NCI-H69 (cell line): ENCODE measurements around the gene ARID2.
A peak's percentile ranks its signal among the peaks of the same experiment; 100 is the strongest.

Experiments used
- DNase-seq: peaks from one replicate; lab custom pipeline; 2025; lab: John Stamatoyannopoulos, UW

Gene ARID2

DNA sequence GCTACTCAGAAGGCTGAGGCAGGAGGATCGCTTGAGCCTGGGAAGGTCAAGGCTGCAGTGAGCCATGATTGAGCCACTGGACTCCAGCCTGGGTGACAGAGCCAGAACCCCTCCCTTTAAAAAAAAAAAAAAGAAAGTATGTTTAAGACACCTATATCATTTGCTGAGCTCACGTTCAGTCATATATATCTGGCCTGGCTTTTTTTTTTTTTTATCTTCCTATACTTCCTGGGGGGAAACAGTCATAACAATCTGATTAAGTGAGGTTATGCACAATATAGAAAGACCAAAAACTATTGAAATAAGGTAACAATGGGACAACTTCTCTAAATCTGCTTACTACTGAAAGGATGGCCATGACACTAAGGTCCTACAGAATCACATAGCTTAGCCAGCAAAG, 9.4 kb upstream of the ARID2 start:
- DNase-seq: no peak

DNA sequence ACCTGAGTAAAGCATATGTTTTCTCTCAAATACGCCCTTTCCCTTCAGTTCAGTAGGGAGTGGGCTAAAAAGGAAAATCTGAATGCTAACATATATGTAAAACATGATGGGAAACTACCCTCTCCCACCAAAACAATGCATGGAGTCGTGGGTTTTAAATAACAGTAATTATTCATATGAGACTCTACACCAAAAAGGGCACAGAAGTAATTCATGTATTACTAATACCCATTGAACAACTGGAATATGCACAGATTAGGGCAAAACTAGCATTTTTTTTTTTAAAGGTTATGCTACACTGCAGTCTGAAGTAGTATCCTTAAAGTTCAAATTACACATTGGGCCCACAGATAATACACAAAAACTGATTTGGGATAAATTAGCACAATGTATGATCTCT, 8.1 kb upstream of the ARID2 start:
- no peak for DNase-seq

DNA sequence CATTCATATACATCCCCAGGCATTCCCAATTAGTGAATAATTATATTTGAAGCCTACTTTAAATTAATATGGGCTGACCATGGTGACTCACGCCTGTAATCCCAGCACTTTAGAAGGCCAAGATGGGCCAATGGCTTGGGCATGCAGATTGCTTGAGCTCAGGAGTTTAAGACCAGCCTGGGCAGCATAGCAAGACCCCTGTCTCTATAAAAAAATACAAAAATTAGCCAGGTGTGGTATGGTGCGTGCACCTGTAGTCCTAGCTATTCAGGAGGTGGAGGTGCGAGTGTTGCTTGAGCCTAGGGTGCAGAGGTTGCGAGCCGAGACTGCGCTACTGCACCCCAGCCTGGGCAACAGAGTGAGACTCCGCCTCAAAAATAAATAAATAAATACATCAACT, 7.6 kb upstream of the ARID2 start:
- DNase-seq: peak; percentile 28

DNA sequence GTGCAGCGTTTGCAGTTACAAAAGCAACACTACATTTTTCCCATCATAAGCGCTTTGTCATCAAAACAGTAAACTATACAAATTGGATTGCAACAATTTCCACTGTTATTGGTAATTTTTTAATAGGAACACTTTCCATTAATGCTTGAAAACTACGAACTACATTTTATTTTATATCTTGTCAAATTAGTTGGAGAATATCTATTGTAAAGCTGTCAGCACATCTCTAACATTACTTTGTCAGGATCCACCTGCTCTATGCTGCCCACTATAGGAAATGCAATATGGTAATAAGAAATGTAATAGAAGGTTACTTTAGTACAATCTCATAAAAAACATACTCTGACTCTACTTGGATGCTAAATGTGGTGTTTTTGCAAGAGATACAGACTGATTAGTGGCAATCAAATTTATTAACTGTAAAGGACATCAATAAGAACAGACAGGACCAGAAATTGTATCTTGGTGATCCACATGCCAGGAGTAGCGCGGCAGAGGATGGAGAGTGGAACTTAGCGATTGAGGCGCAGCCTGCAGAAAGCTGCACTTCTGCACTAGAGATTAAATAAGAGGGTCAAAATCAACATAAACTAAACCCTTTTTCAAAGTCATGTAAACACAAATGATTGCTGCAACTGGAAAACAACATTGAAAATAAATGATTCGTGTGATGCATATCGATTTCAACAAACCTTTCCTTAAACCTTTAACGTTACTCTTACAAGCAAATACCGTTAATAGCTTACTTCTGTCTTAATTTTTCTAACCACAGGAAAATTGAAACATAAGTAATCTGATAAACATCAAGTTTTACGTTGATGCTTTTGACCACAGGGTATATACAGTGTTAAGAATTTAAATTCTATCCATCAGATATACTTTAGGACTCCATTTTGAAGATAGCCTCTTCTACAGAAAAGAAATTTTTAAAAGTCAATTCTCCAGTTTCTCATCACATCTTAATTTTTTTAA, 3.6 kb upstream of the ARID2 start:
- peak; percentile 75 for DNase-seq

DNA sequence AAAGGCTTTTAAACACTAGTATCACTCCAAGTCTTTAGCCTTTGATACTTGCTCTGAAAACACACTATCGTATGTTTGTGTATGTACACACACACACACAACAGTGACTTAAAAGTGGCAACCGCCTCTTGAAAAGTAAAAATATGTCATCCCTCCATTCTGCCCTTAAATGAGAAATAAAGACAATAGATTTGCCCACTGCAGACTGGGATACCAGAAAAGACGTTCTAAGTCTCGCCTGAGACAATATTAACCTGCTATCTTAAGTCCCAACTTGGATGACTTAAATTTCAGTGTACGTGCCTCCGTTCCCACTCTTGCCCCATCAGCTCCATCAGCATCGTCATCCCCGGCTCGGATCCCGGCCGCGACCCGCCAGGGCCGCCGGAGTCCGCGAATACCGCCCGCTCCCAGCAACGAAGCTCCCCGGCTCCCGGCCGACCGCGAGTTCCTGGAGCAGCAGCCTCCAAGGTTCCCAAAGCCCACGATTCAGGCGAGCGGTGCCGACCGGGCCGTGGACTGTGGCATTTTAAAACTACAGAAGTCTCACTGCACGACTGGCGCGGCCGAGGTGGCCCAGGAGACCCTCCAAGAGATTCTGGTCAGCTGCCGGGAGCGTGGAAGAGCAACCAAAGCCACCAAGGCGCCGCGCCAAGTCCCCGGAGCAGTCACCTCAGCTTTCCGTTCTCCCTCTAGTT, 2.8 kb upstream of the ARID2 start:
- DNase-seq: peak; percentile 86

DNA sequence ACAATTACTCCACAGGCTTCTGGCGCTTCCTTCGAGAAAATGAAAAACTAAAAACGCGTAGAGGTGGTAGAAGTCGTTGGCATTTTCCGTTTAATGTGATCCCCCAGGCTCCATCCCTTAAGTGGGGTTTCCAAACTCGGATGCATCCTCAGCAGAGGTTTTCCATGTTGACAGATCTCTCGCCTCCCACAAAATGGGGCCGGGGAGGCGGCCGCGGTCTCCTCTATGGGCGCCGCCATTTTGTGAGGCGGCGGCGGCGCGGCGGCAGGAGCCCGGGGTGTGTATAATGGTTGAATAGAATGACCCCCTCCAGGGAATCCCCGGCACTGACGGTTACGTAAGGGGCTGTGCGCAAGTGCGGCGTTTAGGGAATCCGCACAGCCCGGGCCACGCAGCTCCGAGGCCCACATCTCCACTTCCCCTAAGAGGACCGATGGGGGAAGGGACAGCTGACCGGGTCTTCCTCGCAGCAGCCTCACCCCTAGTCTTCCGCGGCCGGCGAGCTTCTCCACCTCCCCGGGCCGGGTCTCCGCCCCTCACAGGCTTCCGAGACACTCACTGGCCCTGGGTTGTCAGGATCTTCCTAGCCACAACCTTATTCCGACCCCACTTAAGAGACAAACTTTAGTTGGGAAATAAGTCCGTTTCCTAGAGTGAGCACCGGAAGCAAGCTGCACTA, 2.1 kb upstream of the ARID2 start:
- peak; percentile 99 for DNase-seq

DNA sequence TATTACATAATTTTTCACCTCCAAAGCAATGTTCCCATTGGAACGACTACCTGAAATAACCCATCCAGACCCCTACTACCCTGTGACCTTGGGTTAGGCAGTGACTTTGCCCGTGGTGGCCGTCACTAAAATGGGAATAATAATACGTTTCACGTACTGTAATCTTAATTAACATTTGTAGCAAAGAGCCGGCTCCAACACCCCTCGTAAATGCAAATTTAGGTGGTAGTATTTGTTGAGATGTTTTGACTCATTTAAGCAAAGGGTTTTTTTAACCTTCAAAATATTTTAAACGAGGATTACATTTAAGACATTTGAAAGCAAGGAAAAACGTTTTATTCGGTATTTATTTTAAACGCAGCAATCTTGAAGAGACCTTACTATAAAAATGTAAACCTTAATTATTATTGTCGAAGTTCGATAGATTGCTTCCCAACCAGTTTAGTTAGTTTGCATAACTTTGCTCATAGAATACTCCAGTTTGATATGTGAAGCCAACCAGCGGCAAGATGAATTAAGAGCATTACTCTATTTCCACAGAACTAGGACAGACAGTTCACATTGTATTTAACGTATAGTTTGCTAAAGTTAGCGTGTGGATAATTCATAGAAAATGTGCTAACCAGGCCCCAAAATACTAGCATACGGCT, 1.4 kb upstream of the ARID2 start:
- DNase-seq: peak; percentile 71

DNA sequence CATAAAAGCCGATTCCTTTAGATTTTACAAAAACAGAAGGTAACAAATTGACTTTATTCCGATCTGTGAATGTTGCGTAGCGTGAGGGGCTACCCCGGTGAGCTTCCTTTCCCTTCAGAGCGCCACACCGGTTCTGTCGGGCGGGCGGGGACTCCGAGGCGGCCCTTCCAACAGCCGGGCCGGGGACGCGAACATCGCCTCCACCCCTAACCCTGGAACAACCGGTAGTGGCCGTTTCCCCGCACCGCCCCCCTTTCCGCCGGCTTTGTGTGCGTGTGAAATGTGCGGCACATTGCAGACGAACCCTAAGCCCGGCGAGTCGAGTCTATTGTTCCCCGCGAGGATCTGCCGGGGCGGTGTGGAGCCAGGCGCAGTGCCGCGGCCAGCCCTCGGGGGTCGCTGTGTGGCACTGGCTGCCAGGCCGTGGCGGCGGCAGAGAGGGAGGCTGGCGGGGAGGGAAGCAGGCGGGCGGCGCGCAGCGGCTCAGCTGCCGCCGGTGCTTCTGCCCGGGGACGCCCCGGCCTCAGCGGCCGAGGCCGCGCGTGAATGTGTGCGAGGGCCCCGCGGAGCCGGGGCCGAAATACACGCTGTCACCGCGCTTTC, 775 bp upstream of the ARID2 start:
- DNase-seq: peak; percentile 99

DNA sequence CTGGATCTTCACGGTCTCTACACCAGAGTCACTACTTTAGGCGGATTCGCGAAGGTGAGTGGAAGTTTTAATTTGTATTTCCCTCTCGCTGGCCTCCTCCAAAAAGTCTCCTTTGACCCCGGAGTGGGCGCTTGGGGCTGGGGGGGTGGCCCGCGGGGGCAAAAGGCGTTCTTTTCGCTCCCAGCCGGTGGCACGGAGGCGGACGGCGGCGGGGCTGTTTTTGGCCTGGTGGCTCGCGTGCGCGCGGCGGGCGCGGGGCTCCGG, 510 bp downstream of the ARID2 start:
- no peak for DNase-seq

DNA sequence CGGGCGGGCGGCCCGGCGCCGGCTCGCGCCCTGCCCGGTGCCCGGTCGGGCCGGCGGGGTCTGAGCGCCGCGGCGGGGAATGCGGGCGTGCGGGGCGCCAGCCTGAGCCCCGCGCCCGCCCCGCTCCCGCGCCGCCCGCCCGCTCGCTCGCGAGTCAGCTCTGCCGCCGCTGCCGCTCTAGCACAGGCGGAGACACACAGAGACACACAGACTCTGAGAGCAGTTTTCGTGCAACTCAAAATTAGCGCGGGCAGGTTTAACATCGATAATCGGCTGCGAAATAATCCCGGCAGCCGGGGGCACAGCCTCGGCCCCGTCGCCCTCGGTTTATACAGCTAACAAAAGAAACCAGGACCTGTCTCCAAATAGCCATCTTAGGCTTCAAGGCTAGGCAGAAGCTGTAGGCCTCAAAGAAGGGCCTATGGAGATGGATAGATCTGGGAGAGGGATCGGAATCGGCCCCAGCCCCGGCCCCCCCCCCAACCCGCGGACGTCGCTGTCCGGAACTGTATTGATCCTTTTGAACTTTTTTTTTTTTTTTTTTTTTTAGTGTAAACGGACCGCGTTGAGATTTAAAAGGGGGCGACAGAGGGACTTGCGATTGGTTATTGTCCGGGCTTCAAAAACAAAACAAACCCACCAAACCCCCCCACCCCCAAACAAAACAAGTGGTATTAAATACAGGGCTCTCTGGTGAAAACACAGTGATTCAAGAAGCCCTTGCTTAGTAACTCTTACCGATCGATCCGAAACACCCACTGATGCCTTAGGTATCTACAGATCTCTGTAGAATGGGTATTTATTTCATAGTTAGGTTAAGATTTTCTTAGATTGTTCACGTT, 1.1 kb downstream of the ARID2 start:
- DNase-seq: peak; percentile 83

DNA sequence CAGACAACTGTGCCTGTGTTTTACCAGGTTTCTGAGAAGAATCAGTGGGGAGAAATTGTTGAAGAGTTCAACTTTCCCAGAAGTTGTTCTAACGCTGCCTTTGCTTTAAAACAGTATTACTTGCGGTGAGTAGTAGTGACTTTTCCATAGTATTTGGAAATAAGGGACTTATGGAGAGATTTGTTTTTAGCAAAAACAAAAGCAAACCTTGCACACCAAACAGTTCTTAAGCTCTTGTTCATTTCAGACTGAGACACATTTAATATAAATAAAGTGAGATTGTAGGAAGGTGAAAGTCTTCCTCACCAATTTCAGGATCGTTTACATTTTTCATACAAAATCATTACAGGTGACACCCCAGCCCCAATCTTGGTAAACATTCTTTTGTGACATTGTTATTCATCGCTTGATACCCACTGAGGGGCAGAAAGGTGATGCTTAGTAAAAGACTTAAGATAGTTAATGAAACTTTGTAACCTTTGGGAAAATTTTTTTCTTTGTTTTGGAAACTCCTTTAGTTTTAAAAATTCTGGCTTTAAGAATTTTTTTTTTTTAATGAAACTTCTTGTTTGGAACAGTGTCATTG, 1.8 kb downstream of the ARID2 start:
- peak; percentile 41 for DNase-seq

DNA sequence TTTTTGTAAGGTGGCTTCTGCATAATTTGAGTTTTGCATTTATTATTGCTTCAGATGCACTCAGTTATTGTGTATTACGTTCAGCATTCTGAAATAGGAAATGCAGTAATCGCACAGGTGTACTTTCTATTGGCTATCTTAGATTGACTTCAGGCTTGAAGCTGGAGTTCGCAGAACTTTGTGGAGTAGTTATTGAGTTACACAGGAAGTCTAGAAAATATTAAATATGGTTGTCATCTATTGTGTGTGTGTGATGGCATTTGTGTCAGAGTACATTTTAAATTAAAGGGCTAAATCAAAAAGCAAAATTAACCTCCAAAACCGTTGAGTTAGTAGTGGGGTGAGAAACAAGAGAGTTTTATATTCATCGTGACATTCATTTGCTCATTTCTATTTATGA, 2.7 kb downstream of the ARID2 start:
- peak; percentile 19 for DNase-seq

DNA sequence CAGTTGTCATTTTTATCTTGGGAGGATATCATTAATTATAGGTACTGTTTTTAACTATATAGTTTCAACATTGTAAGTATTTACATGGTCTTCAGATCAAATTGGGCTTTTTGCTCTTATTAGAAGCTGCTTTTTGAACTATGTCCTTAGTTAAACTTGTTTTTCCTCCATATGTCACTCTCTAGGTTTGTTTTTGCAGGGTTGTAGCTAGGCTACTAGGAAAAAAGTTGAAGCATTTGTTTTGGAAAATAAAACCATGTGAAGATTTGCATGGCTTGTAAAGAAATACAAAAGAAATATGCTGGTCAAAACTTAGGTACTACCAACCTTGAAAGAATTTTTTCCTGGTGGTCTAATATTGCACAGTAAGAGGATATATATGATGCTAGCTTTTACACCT, 3.4 kb downstream of the ARID2 start:
- DNase-seq: no peak

DNA sequence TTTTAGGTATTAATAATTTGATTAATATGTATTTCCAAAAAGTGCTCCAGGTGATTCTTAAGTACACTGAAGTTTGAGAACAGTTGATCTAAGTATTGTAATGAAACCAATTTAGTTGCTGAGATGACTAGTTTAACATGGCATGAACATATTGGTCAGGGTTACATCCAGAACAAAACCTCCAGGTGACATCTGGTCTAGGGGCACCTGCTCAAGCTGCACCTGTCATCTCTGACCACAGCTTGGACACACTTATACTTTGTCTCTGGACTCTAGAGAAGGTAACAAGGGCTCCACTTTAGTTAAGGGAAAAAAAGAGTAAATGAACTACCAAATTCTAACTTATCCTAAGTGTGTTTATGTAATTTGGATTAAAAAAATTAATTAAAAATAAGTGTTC, 8.1 kb downstream of the ARID2 start:
- DNase-seq: no peak

DNA sequence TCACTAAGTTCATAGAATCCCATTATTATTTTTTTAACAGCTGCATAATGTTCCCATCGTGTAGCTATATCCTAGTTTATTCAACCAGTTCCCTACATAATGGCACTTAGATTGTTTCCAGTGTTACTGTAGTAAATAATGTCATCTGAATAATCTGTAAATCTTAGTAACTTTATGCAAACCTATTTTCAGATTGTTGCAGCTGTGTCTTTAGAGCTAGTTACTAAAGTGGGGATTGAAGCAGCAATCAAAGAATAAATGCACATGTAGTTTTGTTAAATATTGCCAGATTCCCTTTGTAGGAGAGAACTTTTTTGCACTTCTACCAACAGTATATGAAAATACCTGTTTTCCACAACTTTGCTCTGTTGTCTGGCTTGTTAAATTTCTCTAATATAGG, 13.1 kb downstream of the ARID2 start:
- DNase-seq: no peak

DNA sequence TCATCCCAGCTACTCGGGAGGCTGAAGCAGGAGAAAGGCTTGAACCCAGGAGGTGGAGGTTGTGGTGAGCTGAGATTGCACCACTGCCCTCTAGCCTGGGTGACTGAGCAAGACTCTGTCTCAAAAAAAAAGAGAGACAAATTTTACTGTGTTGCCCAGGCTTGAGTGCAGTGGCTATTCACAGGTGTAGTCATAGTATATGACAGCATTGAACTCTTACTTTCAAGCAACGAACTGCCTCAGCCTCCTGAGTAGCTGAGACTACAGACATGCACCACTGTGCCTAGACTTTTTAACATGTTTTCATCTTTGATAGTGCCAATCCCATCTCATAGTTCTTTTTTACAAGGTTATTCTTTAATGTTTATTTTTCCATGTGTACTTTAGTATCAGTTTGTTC, 13.7 kb downstream of the ARID2 start:
- no peak for DNase-seq

DNA sequence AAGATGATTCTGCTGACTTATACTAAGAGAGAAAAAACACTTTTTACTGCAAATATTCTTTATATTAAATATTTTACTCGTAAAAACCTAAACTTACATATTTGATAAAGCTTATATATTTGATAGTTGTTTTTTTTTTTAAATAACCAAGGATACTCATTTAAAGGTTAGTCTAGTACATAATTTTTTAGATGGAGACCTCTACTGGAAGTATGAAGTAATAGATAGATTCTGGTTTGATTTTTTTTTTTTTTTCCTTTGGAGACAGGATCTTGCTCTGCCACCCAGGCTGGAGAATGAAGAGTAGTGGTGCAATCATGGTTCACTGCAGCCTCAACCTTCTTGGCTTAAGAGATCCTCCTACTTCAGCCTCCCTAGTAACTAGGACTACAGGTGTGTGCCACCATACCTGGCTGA, 16.4 kb downstream of the ARID2 start:
- peak; percentile 13 for DNase-seq

DNA sequence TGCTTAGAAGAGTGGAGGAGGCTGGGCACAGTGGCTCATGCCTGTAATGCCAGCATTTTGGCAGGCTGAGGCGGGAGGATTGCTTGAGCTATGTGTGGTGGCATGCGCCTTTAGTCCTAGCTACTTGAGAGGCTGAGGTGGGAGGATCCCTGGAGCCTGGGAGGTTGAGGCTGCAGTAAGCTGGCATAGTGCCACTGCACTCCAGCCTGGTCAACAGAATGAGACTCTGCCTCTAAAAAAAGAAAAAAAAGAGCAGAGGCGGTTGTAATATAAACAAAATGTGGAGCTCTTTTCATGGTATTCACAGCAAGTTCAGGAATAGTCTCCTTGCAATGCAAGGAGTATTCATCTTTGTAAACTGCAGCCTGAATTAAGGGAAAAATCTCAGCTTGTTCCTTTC, 27.2 kb downstream of the ARID2 start:
- DNase-seq: peak; percentile 24

DNA sequence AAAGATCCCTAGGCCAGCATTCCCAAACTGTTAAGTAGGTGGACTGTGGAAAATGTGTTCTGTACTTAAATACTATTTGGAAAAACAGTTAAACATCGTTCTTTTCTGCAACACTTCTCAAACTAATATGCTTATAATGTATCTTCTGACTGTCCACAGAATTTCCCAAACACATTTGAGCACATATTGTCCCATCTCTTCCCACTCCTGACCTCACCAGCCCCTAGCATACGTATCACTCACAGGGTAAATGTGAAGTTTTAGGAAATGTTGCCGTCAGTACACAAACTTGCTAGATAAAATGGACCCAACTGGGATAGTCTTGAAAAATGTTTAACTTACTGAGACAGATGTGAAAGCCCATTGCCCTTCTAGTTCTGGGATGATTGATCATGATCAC, 27.7 kb downstream of the ARID2 start:
- DNase-seq: no peak

DNA sequence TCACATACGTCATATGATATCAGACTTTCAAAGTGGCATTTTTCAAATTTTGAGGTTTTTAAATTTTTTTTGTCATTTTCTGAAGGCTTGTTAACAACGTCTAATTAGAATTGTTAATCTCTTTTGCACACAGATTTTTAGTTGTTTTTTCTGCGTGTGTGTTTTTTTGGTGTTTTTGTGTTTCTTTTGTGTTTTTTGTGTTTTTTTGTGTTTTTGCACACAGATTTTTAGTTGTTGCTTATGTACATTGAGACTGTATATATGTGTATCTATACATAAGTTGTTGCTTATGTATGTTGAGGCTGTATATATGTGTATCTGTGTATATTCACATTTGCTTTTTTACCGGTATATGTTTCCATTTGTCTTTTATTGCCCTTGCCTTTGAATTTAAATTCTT, 30.8 kb downstream of the ARID2 start:
- no peak for DNase-seq
